PC-3 (cell line): ENCODE measurements around the gene ARL5C.

Experiments
- CTCF ChIP-seq: fragments of 300-600 bp; sonication (generic); conservative IDR thresholded peaks from 2 replicates; pipeline ENCODE4 v1.5.1; 2017; ENCODE audit warnings: antibody characterized with exemption, low read depth, mild to moderate bottlenecking, low read length
- EZH2 ChIP-seq: fragments of 300-600 bp; sonication (generic); IDR thresholded peaks from one replicate; pipeline ENCODE4 v1.6.1; 2017; ENCODE audit warnings: antibody characterized with exemption, mild to moderate bottlenecking, low read length; ENCODE audit not compliant: unreplicated experiment
- EZH2phosphoT487 ChIP-seq: fragments of 300-600 bp; sonication (generic); IDR thresholded peaks from 2 replicates; pipeline ENCODE4 v1.6.1; 2018; ENCODE audit warnings: mild to moderate bottlenecking, antibody characterized with exemption, low read length, borderline replicate concordance

DNA sequence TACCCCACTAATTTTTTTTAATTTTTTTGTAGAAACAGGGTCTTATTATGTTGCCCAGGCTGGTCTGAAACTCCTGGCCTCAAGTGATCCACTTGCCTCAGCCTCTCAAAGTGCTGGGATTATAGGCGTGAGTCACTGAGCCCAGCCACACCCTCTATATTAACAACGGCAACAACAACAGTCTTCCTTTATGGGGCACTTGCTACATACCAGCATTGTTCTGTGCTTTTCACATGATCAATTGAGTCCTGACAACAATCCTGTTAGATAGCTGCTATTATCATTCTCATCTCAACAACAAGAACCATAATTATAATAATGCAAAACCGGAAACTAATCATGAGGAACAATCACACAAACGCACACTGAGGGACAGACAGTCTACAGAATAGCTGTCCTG is 12.6 kb upstream of the ARL5C start:
- TF ChIP-seq CTCF (no peak), EZH2 (no peak), EZH2phosphoT487 (no peak)
